ENCODE measurements around the gene ALDH6A1. TPM values are rescaled to one million over a fixed set of nuclear protein-coding genes. Genes with fewer than 3 reads are reported as not detected.

ALDH6A1 gene
- total RNA-seq = 10 to 100 TPM; 15.9 to 16.2 TPM

DNA sequence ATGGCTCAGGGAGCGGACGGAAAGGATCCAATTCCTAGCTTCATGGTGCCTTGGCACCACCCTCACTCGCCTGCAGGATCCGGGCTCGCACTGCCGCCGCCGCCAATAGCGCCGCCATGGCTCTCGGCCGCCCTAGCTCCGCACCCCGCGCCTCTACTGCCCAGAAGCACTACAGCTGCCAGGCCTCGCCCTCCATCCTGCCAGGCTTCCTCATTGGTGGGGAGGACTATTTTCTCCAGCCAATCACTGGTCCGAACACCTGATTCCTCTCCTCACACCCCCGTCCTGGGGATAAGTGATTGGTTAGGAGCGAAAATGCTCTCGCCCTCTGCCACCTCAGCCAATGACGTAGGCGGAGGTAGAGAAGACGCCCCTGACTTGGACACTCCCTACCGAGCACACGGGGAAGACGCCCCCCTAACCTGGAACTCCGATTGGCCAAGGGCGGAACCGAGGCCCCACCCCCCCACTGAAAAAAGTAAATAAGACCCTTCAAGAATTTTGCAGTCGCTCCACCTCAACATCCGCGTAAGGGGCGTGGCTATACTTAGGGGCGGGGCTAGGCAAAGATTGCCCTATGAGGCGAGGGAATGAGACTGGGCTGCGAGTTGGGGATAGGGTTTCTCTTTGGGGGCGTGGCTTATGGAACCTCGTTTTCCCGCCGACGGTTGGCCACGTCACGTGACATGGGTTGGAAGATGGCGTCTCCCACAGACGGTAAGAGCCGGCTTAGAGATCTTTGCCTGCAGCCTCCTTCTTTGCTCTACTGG, at the start of gene ALDH6A1, which contains the start of gene LIN52:
Gene ALDH6A1 (minus strand): TSS at position 177 of the 770 bp plus-strand sequence. CDS start 59 bp downstream, at position 118.
Gene LIN52 (plus strand): TSS at position 680 of the 770 bp plus-strand sequence. CDS start 19 bp downstream, at position 699.

GRCh38 chr14:74018586-74019407, 65.5 kb downstream of the ALDH6A1 start, which contains the start of the genes BBOF1 and ENTPD5:
Gene BBOF1 (plus strand): TSS chr14:74019349. CDS start chr14:74019479, 130 bp downstream.
Gene ENTPD5 (minus strand): TSS chr14:74019288. CDS start chr14:73988102, 31,186 bp downstream.

Other genes with a start within 250 kb of the ALDH6A1 start
- 1 to 10 TPM; 1.7 to 3.1 TPM for gene PTGR2, start 232.6 kb downstream of the ALDH6A1 start, total RNA-seq
- 10 to 100 TPM; 42.2 to 45.0 TPM for gene ZNF410, start 197.6 kb downstream of the ALDH6A1 start, total RNA-seq
- 1 to 10 TPM in 1 of 2 experiments, under 1 TPM in 1; 0.99 to 1.3 TPM for gene FAM161B, start 134.4 kb downstream of the ALDH6A1 start, total RNA-seq
- gene COQ6, start 134.2 kb downstream of the ALDH6A1 start, total RNA-seq = 10 to 100 TPM; 16.3 to 16.5 TPM
- gene ENTPD5, start 65.2 kb downstream of the ALDH6A1 start, total RNA-seq = 10 to 100 TPM in 1 of 2 experiments, 1 to 10 TPM in 1; 9.4 to 10.5 TPM
- 1 to 10 TPM in 1 of 2 experiments, under 1 TPM in 1; 0.67 to 1.5 TPM for gene BBOF1, start 65.1 kb downstream of the ALDH6A1 start, total RNA-seq
- gene LIN52, start 503 bp upstream of the ALDH6A1 start, total RNA-seq = 10 to 100 TPM; 11.2 to 12.9 TPM
- not detected for gene VSX2, start 155.0 kb upstream of the ALDH6A1 start, total RNA-seq
- gene ABCD4, start 218.5 kb upstream of the ALDH6A1 start, total RNA-seq = 10 to 100 TPM; 54.8 to 58.8 TPM